Natural killer cell (primary cell): ENCODE measurements around the gene RAB19. TPM values are rescaled to one million over a fixed set of nuclear protein-coding genes. Genes with fewer than 3 reads are reported as not detected.

Source experiments
- ATAC-seq, 3 donors: fragments of 150-1000 bp in 2 of 3; fragments of 200-7000 bp in 1 of 3; cut with Tn5 transposase; 1 replicate in 1 of 3; 2 replicates in 2 of 3; pipeline ENCODE4 v1.10.0; 2021; ENCODE audit warnings: mild to moderate bottlenecking in 2 of 3, moderate library complexity in 2 of 3
- DNase-seq, 2 donors: peaks; one replicate each; pipeline versions ENCODE4 v3.0.0 to v3.0.0-alpha.2; 2013 to 2021; ENCODE audit warnings: mixed read lengths in 1 of 2
- H3K27ac ChIP-seq: one replicate; pipeline ENCODE4 v1.5.1; 2013; ENCODE audit warnings: mild to moderate bottlenecking, low read length
- H3K27me3 ChIP-seq: one replicate; pipeline ENCODE4 v1.6.1; 2013; ENCODE audit warnings: low read length; ENCODE audit not compliant: control insufficient read depth, insufficient read depth
- H3K36me3 ChIP-seq: one replicate; pipeline ENCODE4 v1.6.1; 2013; ENCODE audit warnings: low read length; ENCODE audit not compliant: control insufficient read depth, insufficient read depth
- H3K4me1 ChIP-seq: one replicate; pipeline ENCODE4 v1.6.1; 2013; ENCODE audit warnings: low read length; ENCODE audit not compliant: control insufficient read depth, insufficient read depth
- H3K4me3 ChIP-seq: one replicate; pipeline ENCODE4 v1.5.1; 2013; ENCODE audit warnings: low read length
- H3K9me3 ChIP-seq: one replicate; pipeline ENCODE4 v1.6.1; 2013; ENCODE audit warnings: low read length; ENCODE audit not compliant: control insufficient read depth, insufficient read depth
- H3K27ac Mint-ChIP-seq, 2 donors: one replicate each; pipeline ENCODE4 v1.8.0; 2022; ENCODE audit warnings: mild to moderate bottlenecking in 2 of 2, mixed read lengths in 2 of 2, moderate library complexity in 1 of 2
- H3K27me3 Mint-ChIP-seq, 2 donors: one replicate each; pipeline ENCODE4 v1.8.0; 2022; ENCODE audit warnings: low read depth in 2 of 2, mixed read lengths in 2 of 2
- H3K36me3 Mint-ChIP-seq: one replicate; pipeline ENCODE4 v1.8.0; 2022; ENCODE audit warnings: mixed read lengths
- H3K4me1 Mint-ChIP-seq, 2 donors: one replicate each; pipeline ENCODE4 v1.8.0; 2022; ENCODE audit warnings: mixed read lengths in 2 of 2
- H3K4me3 Mint-ChIP-seq: one replicate; pipeline ENCODE4 v1.8.0; 2022; ENCODE audit warnings: mild to moderate bottlenecking, moderate library complexity, mixed read lengths
- H3K9me3 Mint-ChIP-seq, 2 donors: one replicate each; pipeline ENCODE4 v1.8.0; 2022; ENCODE audit warnings: mixed read lengths in 2 of 2
- CTCF ChIP-seq: fragments of 200-600 bp; IDR thresholded peaks from one replicate; pipeline ENCODE4 v1.8.0; 2022; ENCODE audit warnings: antibody characterized with exemption
- WGBS: methylation state at CpG from one replicate; pipeline ENCODE4 v1.1.7; 2013; ENCODE audit warnings: missing lambda C conversion rate; ENCODE audit not compliant: insufficient coverage; 5-methylcytosine and 5-hydroxymethylcytosine counted together
- intact Hi-C: fragments of 100-400 bp; cut with micrococcal nuclease; formaldehyde crosslinking; loops from one replicate; pipeline ENCODE4 v1.14.2; 2022
- total RNA-seq, 4 donors: library from RNA; stranded (reverse); fragments of 120-200 nt in 1 of 4; gene quantifications; one replicate each; pipeline versions ENCODE4 v1.2.3 to v1.2.4, GENCODE V29; 2013 to 2022

RAB19 gene
- total RNA-seq, 3 donors from 2014 or later (not counting 1 experiment from before 2014, with no cell fraction given) = 1.9 to 3.3 (median 2.8) TPM

GRCh38 chr7:140455743-140456142, 51.9 kb downstream of the RAB19 start:
- intact Hi-C loops = no loop called here
- no peak overlapping the region for H3K4me3 ChIP-seq
- WGBS = 86% methylated on average over 4 of the region's 4 CpGs
- H3K9me3 ChIP-seq = no peaks in the 10 kb centered on the region
- no peak for DNase-seq
- no peaks in the 10 kb centered on the region for H3K27me3 ChIP-seq
- H3K27ac ChIP-seq = no peak overlapping the region
- no peak overlapping the region for H3K27ac Mint-ChIP-seq
- peaks cover 26 to 33% of the 10 kb centered on the region in 2 donors for H3K4me1 Mint-ChIP-seq
- H3K4me3 Mint-ChIP-seq = no peak overlapping the region
- peaks cover 46% of the 10 kb centered on the region for H3K36me3 Mint-ChIP-seq
- ATAC-seq = no peak
- no peaks in the 10 kb centered on the region for H3K9me3 Mint-ChIP-seq
- peaks cover 3% of the 10 kb centered on the region for H3K4me1 ChIP-seq
- H3K36me3 ChIP-seq = peaks cover 64% of the 10 kb centered on the region
- no peak for TF ChIP-seq CTCF
- no peaks in the 10 kb centered on the region for H3K27me3 Mint-ChIP-seq

DNA sequence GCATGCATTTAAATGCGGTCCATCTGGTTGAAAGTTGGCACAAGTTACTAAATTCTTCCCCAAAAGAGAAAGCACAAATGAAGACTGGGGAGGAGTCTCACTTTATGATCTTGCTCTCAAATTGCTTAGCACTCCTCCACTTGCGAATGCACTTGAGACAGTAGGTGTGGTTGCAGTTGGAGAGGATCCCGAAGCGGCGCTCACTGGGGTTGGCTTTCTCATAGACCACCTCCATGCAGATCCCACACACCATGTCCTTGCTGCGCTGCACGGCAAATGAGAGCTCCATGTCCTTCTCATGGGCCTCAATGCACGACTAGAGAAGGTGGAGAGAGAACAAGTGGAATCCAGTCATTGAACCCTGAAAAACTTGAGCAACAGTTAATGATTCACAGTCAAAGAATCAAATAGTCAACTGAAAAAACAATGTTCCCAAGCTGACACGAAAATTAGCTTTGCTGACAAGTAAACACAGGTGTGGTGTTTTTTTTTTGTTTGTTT, 52.7 kb downstream of the RAB19 start:
- WGBS = 99% methylated on average over 7 of the region's 9 CpGs
- Histone ChIP-seq H3K9me3 (no peaks in the 10 kb centered on the region), H3K27ac (no peak overlapping the region), H3K27me3 (no peaks in the 10 kb centered on the region), H3K4me1 (peaks cover 3% of the 10 kb centered on the region), H3K36me3 (peaks cover 72% of the 10 kb centered on the region), H3K4me3 (no peak overlapping the region)
- Mint-ChIP-seq H3K27ac (no peak overlapping the region), H3K27me3 (no peaks in the 10 kb centered on the region), H3K4me3 (no peak overlapping the region), H3K9me3 (no peaks in the 10 kb centered on the region), H3K36me3 (peaks cover 46% of the 10 kb centered on the region), H3K4me1 (peaks cover 25 to 32% of the 10 kb centered on the region in 2 donors)
- ATAC-seq (no peak), DNase-seq (no peak)
- TF ChIP-seq CTCF = no peak
- intact Hi-C loops = no loop called here

- H3K4me3 ChIP-seq = no peak overlapping the region
- Mint-ChIP-seq H3K4me1 (peaks cover 18% of the 10 kb centered on the region in 2 donors), H3K27ac (no peak overlapping the region), H3K4me3 (no peak overlapping the region), H3K36me3 (peaks cover 37% of the 10 kb centered on the region), H3K9me3 (no peaks in the 10 kb centered on the region), H3K27me3 (no peaks in the 10 kb centered on the region)
- no peak for ATAC-seq
- DNase-seq = no peak
- 79% methylated on average over 2 of the region's 3 CpGs for WGBS
- H3K9me3 ChIP-seq = no peaks in the 10 kb centered on the region
- TF ChIP-seq CTCF = no peak
- no peaks in the 10 kb centered on the region for H3K27me3 ChIP-seq
- intact Hi-C loops = no loop called here
- H3K36me3 ChIP-seq = peaks cover 73% of the 10 kb centered on the region
- no peaks in the 10 kb centered on the region for H3K4me1 ChIP-seq
- H3K27ac ChIP-seq = no peak overlapping the region
Measured at GRCh38 chr7:140458201-140458600, 54.3 kb downstream of the RAB19 start.

DNA sequence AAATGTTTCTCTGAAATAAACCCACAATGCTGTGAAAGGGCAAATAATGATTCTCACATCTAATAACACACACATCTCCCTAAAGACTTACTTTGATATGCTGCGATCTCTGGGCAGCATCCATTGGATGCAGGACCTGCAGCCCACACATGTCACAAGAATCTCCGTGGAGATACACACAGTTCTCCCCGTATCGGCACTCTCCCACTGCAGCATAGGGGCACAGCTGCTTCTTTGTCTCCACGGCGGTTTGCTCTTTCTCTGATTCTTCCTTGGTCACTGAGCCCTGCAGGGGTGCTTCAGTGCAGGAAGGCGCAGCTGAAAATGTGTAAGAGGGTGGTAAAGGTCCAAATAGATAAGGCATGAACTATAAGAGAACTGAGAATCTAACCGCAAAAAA, 55.1 kb downstream of the RAB19 start:
- Mint-ChIP-seq H3K36me3 (peaks cover 35% of the 10 kb centered on the region), H3K27ac (no peak overlapping the region), H3K27me3 (no peaks in the 10 kb centered on the region), H3K4me3 (no peak overlapping the region), H3K9me3 (no peaks in the 10 kb centered on the region), H3K4me1 (peaks cover 14 to 20% of the 10 kb centered on the region in 2 donors)
- WGBS = 96% methylated on average over 7 of the region's 8 CpGs
- no peaks in the 10 kb centered on the region for H3K9me3 ChIP-seq
- DNase-seq (no peak), ATAC-seq (no peak)
- no peak overlapping the region for H3K27ac ChIP-seq
- peaks cover 70% of the 10 kb centered on the region for H3K36me3 ChIP-seq
- intact Hi-C loops = no loop called here
- TF ChIP-seq CTCF = no peak
- no peak overlapping the region for H3K4me3 ChIP-seq
- H3K4me1 ChIP-seq = no peaks in the 10 kb centered on the region
- no peaks in the 10 kb centered on the region for H3K27me3 ChIP-seq
